Measurements from ENCODE around the gene CARNS1.

The CARNS1 gene, protein sequence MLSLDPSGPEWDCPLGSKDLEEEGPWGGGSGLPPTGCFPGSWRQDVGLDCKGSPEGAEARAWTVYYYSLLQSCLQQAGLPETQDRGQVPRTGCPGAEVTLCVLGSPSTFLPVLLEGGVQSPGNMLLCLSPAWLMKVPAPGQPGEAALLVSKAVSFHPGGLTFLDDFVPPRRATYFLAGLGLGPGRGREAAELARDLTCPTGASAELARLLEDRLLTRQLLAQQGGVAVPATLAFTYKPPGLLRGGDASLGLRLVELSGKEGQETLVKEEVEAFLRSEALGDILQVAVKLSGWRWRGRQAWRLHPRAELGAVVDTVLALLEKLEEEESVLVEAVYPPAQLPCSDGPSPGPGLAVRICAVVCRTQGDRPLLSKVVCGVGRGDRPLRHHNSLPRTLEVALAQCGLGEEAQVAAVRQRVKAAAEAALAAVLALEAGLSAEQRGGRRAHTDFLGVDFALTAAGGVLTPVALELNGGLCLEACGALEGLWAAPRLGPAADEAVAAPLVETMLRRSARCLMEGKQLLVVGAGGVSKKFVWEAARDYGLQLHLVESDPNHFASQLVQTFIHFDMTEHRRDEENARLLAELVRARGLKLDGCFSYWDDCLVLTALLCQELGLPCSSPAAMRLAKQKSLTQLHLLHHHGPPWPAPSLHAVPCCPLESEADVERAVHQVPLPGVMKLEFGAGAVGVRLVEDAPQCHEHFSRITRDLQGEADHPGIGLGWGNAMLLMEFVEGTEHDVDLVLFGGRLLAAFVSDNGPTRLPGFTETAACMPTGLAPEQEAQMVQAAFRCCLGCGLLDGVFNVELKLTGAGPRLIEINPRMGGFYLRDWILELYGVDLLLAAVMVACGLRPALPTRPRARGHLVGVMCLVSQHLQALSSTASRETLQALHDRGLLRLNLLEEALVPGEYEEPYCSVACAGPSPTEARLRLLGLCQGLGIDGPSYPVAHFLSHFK

DNA sequence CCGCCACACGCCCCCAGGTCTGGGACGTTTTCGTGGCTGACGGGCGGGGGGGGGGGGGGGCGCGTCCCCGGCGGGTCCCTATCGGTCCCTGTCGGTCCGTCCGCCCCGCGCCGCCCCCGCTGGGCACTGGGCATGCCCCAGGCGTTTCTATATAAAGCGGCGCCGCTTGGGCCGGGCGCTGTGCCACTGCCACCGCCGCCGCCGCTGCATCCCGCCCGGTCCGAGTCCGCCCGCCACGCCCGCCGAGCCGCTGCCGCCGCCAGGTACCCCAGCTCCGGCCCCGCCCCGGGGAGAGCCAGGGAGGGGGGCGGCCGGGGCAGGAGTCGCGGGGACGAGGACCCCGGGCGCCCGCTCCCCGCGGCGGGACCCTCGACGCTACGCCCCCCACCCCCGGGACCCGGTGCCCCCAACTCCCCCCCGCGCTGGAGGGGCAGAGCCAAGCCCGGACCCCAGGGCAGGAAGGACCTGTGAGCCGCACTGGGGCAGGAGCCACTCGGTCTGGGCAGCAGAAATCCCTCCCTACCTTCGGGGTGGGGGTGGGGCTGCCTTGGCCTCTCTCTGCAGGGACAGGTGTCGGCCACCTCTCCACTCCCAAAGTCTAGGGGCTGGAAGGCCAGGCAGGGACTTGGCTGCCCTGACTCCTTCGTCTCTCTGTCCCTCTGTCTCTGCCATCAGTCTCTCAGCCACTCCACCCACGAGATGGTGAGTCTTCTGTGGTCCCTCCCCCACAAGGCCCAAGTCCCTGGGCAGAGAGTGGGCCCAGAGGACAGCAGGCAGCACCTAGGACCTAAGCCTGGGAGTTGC lies at the start of gene CARNS1:
TSS of gene CARNS1 (plus strand) at position 178 of the 804 bp plus-strand sequence. CDS start at position 700, 522 bp downstream.
- DNase-seq: no peak

DNA sequence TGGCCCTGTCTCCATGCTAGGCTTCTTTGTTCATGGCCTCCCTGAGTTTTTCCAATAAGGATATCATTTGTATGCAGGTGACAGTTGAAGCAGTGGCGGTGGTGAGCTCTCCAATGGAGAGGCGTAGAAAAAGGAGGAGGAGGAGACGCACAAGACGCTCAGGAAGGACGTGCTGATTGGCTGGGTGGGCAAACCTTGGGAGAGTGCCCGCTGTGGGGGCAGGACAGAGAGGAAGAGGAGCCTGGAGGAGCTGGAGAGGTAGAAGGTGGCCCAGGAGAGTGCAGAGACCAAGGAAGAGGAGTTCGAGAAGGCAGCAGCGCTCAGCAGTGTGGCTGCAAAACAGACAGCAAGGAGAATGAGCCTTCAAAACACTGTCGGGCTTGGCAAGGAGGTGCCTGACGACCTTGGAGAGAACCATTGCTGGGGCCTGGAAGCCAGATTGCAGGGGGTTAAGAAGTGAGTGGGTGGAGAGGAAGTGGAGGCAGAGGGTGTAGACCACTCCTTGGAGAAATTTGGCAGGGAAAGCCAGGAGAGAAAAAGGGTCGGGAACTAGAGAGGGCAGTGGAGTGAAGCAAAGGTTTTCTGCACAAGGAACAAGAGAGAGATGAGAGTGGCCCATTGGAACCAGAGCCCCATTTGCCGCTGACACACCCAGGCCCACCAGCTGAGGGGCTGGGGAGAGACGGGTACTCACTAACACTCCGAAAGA lies 49.6 kb upstream of the CARNS1 start:
- DNase-seq: no peak

DNA sequence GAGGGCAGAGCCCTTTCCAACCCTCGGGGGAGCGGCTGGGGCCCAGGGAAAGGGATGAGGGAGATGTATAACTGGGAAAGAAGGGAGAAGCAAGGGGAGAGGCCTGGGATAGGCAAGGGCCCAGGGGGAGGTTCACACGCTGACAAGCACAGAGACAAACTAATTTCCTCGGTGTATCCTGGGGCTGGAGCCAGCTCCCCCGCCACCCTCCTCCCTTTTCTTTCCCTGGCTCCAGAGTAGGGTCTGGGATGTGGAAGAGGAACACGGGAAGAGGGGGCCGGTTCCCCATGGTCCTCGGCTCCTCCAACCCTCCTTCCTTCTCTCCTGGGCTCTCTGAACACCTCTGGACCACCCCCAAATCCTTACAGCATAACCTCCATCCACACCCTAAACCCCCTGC lies 48.9 kb upstream of the CARNS1 start:
- no peak for DNase-seq

DNA sequence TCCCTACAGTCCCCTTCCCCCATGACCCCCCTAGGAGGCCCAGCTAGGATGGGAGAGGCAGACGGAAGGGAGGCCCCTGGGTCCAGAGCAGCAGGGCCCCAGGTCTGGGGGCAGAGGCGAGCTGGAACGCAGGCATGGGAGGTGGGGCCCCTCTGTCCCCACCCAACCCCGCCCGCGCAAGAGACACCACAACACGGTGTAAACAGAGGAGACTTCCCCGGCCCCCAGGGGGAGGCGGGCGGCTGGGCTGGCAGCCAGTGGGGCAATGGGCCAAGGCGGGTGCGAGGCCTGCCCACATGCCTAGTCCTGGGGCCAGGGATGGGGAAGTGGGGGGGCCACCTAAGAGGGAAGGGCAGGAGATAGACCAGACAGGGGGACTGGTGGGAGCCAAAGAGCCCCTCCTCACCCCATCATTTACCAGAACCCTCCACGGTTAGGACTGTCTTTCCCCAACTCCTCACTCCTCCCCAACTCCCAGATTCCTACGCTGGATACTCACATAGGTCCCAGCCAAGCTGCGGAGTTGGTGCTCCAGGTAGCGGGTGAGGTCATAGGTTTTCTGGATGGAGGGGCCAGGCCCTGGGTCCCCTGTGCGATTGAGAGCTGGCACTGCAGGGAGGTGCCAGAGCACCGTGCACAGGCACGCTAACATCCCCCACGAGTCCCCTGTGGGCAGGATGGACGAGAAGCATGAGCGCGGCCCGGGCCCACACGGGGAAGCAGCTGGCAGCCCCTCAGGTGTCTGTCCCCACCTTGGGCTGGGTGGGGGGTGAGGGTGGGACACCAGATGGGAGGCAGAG lies 48.3 kb upstream of the CARNS1 start:
- peak; percentile 42 for DNase-seq

DNA sequence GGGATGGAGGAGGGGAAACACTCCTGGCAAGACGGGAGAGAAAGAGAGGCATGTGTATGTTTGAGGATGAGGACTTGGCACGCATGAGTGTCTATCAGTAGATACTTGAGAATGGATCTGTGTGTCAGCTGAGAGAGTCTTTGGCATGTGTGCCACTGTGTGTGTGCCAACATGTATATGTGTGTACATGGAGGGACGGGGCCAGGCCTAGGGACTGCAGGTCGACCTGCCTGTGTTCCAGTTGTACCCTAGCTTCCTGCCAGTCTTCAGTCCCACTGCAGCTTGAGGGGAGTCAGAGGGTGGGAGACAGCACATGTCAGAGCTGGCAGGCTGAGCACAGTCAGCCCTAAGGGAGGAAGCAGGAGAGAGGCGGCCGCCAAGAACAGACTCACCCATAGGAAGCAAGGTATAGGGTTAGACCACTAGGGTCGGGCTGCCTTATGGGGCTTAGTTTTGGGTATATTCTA lies 47.7 kb upstream of the CARNS1 start:
- DNase-seq: no peak

DNA sequence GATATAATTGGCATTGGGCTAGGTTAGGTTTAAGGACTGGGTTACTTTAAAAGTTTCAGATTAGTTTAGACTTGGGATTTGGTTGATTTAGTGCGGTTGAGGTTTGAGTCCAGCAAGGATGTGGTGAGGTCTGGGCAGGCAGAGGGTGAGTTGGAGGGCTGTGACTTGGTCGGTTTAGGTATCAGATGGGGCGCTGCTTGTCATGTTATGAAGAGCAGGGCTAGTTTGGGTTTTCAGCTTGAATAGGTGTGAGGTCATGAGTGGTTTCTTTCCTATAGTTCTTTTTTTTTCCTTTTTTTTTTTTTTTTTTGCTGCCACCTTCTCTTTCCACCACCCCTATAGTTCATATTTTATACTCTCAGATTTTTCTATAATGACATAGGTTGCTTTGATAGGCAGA lies 46.9 kb upstream of the CARNS1 start:
- no peak for DNase-seq

DNA sequence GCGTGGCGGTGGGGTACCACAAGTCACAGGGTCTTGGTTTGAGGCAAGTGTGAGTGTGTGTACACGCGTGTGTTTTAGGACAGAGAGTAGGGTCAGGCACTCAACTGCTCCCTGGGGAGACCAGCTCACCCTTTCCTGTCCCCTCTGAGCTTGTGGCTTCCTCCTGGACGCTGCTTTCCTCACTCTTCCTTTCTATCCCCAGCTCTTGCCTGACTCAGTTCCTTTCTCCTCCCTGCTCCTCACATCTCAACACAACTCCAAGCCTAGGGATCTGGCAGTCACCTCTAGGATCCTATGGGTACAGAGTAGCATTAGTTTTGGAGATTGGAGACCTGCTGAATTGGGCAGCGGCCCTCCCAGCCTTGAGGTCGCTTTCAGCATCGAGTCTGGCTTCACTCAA lies 46.2 kb upstream of the CARNS1 start:
- DNase-seq: no peak

DNA sequence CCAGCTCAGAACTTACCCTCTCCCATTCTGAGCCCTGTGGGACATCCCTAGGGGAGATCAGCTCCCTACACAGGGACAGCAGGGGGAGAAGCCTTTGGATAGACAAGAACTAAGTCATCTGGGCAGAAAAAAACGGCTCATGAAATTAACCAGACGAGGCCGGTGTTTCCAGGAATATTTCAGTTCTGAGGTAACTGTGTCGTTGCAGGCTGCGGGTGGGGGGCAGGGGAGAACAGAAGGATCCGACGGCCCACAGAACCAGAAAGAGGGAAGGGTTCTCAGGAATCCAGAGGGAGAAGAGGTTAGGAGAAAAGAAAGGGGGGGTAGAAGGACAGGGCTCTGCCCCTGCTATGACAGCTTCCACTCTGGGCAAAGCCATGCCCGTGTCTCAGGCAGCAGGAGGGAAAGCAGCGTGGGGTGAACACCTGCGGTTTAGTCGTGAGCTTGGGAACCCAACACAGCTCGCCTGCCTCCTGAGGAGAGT lies 45.6 kb upstream of the CARNS1 start:
- no peak for DNase-seq

DNA sequence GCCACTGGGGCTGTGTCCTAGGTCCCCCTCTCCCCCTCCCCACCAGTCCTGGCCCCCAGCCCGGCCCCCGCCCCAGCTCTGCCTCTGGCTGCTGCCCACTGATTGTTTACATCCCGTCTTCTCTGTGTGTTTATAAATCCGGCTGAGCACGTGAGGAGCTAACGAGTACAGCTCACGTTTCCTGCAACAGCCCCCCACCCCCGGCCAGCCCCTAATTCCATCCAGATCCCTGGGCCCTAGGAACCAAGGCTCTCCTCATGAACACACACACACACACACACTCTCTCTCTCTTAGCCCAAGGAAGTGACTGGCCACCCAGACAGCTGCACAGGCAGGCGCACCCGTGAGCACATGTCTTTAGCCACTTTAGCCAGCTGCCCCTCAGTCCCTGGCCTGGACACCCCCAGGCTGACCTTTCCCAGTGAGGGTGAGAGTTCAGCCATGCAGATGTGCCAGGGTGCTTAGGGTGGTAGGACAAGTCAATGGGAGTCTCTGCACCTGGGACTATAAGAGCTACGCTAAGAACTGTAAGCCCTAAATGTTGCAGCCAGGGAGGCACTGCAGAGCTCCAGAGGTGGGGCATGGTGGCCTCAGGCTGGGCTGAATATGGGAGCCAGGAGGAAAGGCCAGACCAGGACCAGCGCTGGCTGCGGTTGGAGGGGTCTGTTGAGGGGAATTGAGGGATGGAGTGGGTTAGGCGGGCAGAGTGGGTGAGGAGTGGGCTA lies 45.0 kb upstream of the CARNS1 start:
- DNase-seq: no peak

DNA sequence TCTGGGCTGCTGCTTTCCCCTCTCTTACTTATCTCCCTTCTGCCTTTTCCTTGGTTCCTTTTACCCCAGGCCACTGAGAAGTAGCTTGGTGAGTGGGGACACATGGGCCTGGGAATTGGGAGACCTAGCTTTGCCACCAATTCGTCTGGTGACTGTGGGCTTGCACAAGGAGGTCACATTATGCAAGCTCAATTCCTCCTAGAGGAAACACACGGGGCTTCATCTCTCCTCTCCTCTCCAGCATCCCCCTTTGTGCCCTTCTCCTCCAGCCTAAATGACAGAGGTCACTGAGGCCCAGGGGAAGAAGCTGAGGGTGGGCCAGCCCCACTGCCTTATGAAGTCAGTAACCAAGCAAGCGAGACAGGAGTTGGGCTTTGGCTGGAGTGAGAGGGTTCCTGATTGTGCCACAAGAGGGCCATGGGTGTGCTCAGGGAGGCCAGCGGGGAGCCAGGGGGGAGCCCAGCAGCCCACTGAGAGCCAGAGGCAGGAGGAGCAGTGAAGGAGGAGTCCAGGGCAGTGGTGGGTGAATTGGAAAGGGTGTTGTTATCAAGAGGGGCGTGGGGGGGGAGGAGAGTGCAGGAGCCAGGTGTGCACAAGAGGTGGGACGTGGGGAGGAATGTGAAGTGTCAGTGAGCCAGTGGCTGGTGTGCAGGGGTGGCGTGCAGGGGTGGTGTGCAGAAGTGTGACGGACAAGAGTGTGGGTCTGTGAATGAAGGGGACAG lies 44.1 kb upstream of the CARNS1 start:
- peak; percentile 49 for DNase-seq

DNA sequence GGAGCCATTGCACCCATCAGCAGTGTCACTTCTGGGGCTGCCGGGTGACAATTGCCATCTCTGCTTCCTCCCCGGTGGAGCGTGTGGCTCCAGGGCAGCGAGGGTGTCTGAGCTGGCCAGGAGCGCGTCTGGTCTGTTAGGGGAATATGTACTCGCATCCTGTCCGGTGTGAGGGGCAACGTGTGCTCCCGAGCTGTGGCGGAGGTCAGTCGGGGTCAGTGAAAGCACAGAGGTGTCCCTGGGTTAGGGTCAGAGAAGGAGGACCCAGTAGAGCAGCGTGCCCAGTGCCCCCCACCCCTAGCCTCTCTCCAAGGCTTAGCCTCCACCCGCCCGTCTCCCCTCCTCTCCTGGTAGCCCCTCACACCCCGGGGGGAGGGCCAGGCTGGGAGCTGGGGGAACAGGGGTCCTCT lies 43.6 kb upstream of the CARNS1 start:
- DNase-seq: no peak

DNA sequence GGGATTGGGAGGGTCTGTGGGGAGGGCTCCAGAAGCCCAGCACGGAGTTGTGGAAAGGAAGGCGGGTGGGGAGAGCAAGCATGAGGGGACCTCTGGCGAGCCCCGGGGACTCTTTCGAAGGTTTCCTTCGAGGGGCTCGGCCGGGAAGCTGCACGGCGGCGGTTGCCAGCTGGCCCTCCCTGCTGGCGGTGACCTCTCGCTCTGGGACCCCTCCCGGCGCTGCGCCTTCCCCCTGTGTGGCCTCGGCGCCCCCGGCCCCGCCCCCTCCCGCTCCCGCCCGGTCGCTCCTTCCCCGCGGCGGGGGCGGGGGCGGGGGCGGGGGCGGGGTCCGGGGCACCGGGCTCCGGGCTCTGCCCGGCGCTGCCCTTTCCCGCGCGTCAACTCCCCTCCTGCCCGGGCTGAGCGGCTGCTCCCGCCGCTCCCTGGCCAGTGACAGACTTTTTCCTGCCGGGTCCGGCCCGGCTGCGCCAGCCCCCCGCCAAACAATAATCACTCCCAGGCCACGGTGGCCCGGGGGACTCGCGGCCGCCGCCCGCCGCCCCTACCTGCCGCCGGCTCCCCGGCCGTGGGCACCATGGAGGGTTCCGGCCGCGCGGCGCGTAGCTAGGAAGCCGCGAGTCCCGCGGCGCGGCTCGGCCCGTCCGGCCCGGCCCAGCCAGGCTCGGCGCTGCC lies 43.0 kb upstream of the CARNS1 start:
- no peak for DNase-seq

DNA sequence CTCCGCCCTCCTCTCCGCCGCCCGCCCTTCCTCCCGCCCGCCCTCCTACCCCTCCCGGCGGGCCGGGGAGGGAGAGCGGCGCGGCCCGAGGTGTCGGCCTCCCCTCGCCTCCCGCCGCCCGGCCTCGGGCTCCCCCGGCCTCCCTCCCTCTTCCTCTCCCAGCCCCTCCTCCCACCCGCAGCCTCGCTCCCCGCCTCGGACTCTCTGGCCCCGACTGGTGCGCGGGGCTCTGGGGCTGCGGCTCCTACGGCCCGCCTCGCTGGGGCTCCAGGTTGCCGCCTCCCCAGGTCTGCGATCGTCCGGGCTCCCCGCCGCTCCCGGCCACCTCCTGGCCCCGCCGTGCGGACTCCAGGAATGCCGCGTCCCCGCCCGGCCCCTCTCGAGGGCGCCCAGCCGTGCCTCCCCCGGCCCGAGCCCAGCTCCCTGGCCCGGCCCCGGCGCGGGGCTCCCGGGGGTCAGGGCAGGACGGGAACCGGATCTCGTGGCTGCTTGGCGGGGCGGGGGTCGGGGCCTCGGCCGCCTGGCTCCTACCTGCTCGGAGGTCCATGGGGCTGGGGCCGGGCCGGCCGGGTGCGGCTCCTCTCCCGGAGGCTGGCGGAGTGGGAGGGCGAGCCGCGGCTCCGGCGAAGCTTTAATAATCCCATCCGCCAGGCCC lies 42.4 kb upstream of the CARNS1 start, which contains the start of gene CLCF1:
TSS of gene CLCF1 (minus strand) at position 606 of the 655 bp plus-strand sequence. CDS start at position 547, 59 bp downstream.
- DNase-seq: no peak

DNA sequence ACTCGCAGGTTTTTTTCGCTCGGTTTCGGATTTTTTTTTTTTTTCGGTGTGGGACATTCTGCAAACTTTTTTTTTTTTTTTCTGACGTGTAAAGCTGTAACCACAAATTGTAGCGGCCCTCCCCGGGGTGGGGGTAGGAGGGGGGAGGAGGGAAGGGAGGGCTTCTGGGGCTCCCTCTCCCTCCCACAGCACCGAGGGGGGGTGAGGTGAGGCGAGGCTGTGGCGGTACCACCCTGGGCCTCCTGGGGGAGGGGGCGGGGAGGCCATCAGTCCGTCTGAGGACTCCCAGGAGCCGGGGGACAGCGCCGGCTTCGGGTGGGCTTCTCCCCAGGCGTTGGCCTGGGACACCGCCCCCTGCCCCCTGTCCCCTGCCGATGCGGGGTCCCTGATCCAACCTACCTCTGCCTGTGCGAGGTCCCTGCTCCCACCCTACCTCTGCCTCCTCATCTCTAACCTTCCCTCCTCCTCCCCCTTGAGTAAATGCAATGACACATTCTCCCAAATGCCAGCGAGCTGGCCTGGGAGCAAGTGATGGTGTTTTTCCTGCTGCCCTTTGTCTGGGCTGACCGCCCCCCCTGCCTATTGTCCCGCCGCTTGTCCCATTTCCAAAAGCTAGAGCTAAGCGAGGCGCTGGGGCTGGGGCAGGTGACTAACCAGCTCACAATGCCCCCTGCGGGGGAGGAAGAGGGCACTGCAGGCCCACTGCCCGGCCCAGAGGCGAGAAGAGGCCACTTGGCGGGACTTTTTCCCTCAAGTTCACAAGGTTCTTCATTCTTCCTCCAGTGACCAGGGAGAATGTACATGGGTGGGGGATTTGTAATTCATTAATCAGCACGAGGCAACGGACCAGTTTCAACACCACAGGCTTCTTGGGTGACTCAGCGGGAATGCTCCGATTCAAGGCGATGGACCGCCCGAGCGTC lies 41.6 kb upstream of the CARNS1 start:
- peak; percentile 60 for DNase-seq

DNA sequence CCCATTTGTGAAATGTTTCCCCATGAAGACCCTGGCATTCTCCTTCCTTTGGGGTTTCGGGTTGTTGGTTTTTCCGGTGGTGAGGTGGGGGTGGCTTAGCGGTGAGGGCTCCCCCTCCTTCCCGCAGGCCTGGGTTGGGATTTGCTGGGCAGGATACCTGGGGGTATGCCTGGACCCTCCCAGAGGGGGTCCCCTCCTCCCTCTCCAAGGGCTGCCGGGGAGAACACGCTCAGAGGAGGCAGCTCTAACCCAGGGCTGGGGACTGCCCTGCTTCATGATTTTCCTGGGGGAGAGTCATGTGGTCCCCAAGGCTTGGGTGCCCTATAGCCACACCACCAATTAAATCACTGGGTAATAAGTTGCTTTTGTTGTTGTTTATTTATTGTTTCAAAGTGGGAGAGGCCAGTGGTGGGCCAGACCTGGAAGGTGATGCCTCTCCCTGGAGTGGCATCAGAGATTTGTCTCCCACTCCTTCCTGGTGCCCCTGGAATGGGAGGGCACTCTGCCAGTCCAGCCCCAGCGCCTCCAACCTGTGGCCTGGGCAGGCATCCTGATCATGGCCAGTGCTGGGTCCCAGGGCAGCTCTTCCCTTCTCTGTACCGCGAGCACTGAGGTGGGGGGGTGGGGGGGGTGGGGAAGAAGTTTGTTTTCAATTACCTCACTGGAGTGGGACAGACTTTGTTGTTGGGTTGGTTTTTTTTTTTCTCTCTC lies 40.8 kb upstream of the CARNS1 start:
- DNase-seq: no peak

DNA sequence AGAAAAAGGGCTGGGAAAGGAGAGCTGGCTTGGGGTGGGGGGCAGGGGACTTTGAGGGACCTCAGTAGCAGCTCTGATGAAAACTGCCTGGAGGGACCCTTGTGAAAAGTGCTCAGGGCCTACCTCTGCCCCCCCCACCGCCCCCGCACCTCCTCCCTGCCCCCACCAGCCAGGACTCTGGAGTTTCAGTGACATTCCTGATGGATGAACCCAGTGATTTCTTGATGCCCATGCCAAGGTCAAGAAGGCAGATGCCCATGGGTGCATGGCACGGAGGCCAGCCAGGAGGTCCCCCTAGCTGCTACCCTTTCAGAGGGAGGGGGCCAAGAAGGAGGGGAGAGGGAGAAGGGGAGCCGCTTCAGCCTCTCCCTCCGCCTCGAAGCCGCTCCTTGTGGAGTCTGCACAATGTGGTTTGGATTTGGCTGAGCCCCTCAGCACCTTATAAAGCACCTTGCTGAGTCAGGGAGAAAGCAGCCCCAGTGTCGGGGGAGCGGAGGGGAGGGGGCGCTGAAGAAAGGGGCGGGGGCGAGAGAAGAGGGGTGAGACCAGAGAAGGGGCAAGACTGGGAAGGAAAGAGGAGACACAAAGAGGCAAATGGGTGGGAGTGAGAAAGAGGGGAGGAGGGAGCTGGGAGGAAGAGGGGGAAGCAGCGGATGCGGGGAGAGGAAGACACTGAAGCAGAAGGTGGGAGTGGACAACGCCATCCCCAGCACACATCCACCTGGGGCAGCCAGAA lies 40.0 kb upstream of the CARNS1 start:
- no peak for DNase-seq
